ENCODE measurements around the gene CACNA2D4. TPM values are rescaled to one million over a fixed set of nuclear protein-coding genes. Genes with fewer than 3 reads are reported as not detected.
A peak's percentile ranks its signal among the peaks of the same experiment; 100 is the strongest.

The CACNA2D4 gene
- polyA plus RNA-seq, 6 donors from 2014 or later, result 0.46 to 3.6 (median 2.7) TPM

- H3K36me3 Mint-ChIP-seq, result peaks cover 0 to 16% of the 10 kb centered on the region in 2 donors
- ATAC-seq (ENCODE audit: low read depth in 2 of 2), result no peak
- H3K9me3 Mint-ChIP-seq, result no peaks in the 10 kb centered on the region
- DNase-seq, result no peak
- peaks cover 8 to 17% (median 13%) of the 10 kb centered on the region in 3 donors for H3K4me1 Mint-ChIP-seq
- no peak overlapping the region for H3K4me3 Mint-ChIP-seq
- peak overlapping the region in 1 of 6 donors; percentile 67 for H3K27ac Mint-ChIP-seq
- no peaks in the 10 kb centered on the region for H3K27me3 Mint-ChIP-seq
Observed at GRCh38 chr12:1787714-1788113, 130.7 kb downstream of the CACNA2D4 start.

DNA sequence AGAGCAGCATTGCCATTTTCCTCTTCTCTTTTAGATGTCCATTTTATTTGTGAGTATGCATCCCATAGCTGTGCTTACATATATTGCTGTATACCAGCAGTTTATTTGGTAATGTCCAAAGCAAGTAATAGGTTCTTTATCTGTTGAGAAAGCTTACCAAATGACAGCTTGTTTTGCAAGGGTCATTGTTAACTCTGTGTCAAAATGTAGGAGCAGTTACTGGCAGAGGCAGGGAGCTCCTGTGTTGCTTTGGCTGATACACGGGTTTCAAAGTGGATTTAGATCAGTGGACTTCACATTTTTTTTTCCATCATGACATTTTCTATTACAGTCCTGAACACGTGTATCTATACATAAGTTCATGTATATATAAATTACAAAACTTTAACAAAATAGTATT, 136.2 kb downstream of the CACNA2D4 start:
- ATAC-seq (ENCODE audit: low read depth in 2 of 2), result no peak
- Mint-ChIP-seq H3K4me1 (no peaks in the 10 kb centered on the region), H3K27me3 (no peaks in the 10 kb centered on the region), H3K27ac (no peak overlapping the region), H3K4me3 (no peak overlapping the region), H3K9me3 (no peaks in the 10 kb centered on the region), H3K36me3 (peaks cover 10 to 18% of the 10 kb centered on the region in 2 donors)
- DNase-seq, result no peak

DNA sequence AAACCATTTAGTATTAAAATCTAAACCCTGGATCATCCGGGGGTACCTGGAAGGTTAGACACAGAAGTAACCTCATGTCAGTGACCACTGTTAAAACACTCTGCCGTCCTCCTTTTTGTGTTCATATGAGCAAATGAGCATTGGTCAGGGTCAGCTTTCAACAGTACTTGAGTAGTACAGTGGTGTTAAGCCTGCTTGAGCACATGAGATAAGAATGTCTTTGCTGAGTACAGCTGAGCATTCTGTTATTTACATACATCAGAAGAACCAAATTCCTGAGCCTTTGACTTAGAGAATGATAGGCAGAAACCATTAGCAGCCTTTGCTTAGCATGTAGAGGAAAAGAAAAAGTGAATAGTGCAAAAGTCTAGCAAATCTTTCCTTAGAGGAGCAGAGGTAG, 136.7 kb downstream of the CACNA2D4 start:
- Mint-ChIP-seq H3K27ac (no peak overlapping the region), H3K27me3 (no peaks in the 10 kb centered on the region), H3K4me3 (no peak overlapping the region), H3K9me3 (no peaks in the 10 kb centered on the region), H3K4me1 (no peaks in the 10 kb centered on the region), H3K36me3 (peaks cover 9 to 18% of the 10 kb centered on the region in 2 donors)
- ATAC-seq (ENCODE audit: low read depth in 2 of 2), result no peak
- no peak for DNase-seq

DNA sequence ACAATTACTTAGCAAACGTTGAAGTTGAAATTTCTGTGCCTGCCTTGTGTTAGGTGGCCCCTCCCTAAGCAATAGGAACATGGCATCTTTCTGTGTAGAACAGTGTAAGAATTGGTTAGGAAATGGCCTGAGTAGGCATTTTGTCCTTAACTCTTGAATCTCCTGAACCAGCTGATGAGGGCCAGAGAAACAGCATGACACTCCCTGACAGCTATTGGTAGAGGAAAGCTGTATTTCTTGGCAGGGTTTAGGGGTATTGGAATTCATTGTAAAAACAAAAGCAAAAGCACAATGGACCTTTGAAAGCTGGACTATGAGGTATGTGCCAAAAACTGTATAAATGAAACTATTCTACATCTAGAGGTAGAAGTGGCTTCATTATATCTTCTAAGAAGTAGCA, 138.7 kb downstream of the CACNA2D4 start:
- H3K4me1 Mint-ChIP-seq, result peaks cover 0 to 2% (median 0%) of the 10 kb centered on the region in 3 donors
- H3K27ac Mint-ChIP-seq, result no peak overlapping the region
- ATAC-seq (ENCODE audit: low read depth in 2 of 2) (no peak), DNase-seq (no peak)
- no peaks in the 10 kb centered on the region for H3K27me3 Mint-ChIP-seq
- H3K9me3 Mint-ChIP-seq, result no peaks in the 10 kb centered on the region
- peaks cover 0 to 18% of the 10 kb centered on the region in 2 donors for H3K36me3 Mint-ChIP-seq
- H3K4me3 Mint-ChIP-seq, result no peak overlapping the region

- Mint-ChIP-seq H3K9me3 (no peaks in the 10 kb centered on the region), H3K27me3 (no peaks in the 10 kb centered on the region), H3K27ac (no peak overlapping the region), H3K4me1 (peaks cover 0 to 2% (median 0%) of the 10 kb centered on the region in 3 donors), H3K4me3 (no peak overlapping the region), H3K36me3 (peaks cover 0 to 18% of the 10 kb centered on the region in 2 donors)
- DNase-seq (no peak), ATAC-seq (ENCODE audit: low read depth in 2 of 2) (no peak)
Observed at GRCh38 chr12:1778911-1779310, 139.5 kb downstream of the CACNA2D4 start.

DNA sequence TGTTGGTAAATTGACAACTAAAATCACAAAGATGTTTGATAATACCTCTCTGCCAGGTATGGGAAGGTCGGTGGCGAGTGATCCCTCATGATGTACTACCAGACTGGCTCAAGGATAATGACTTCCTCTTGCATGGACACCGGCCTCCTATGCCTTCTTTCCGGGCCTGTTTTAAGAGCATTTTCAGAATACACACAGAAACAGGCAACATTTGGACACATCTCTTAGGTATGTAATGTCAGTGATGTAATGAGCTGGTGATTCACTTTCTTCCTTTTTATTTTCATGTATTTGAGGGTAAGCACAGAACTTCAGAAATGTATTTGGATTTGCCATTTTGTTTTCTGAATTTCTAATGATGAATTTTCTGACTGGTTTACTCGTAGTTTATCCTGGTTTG, 140.7 kb downstream of the CACNA2D4 start:
- peak overlapping the region in 2 of 6 donors; percentile 15 to 24 for H3K27ac Mint-ChIP-seq
- no peak for ATAC-seq (ENCODE audit: low read depth in 2 of 2)
- peaks cover 0 to 2% (median 0%) of the 10 kb centered on the region in 3 donors for H3K4me1 Mint-ChIP-seq
- DNase-seq, result no peak
- H3K9me3 Mint-ChIP-seq, result no peaks in the 10 kb centered on the region
- H3K36me3 Mint-ChIP-seq, result peaks cover 0 to 23% of the 10 kb centered on the region in 2 donors
- H3K4me3 Mint-ChIP-seq, result no peak overlapping the region
- H3K27me3 Mint-ChIP-seq, result no peaks in the 10 kb centered on the region

DNA sequence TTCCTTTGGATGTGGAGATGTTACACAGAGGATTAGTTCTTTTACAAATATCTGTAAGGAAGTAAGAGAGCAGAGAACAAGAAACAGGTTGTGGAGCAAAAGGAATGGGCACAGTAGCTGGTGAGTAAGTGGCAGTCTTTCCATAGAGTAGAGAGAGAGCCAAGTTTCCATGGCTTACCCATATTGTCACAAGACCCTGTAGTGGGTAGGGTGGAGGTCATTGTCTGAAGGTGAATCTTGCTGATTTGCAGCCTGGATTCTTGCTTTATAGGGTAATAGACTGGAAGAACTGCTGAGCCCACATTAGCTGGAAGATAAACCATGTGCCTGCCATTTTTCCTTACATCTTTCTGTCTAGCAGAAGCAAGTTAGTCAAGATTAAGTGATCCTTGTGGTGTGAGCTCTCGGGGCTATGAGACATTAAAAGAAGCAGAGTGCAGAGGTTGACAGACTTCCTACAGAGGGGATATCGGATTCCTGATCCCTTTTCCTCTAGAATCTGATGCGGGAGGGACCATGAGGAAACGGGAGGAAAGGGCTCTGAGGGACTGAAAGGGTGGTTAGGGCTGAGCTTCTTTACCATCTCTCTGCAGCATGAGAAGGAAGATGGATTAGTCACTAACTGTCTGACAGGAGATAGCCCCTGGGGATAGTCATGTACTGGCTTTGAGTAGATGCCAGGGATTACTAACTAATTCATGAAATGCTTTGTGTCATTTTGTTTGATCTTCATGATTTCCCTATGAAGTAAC, 142.1 kb downstream of the CACNA2D4 start:
- H3K9me3 Mint-ChIP-seq, result no peaks in the 10 kb centered on the region
- H3K27ac Mint-ChIP-seq, result peak overlapping the region in 1 of 6 donors; percentile 63
- no peak for DNase-seq
- no peak for ATAC-seq (ENCODE audit: low read depth in 2 of 2)
- H3K36me3 Mint-ChIP-seq, result peaks cover 0 to 23% of the 10 kb centered on the region in 2 donors
- H3K4me1 Mint-ChIP-seq, result peaks cover 0 to 2% (median 0%) of the 10 kb centered on the region in 3 donors
- no peak overlapping the region for H3K4me3 Mint-ChIP-seq
- no peaks in the 10 kb centered on the region for H3K27me3 Mint-ChIP-seq

GRCh38 chr12:1773937-1774655, 144.4 kb downstream of the CACNA2D4 start:
- Mint-ChIP-seq H3K27ac (peak overlapping the region in 1 of 6 donors; percentile 20), H3K36me3 (peaks cover 0 to 15% of the 10 kb centered on the region in 2 donors)
- DNase-seq, result no peak

GRCh38 chr12:1769809-1770494, 148.5 kb downstream of the CACNA2D4 start:
- Mint-ChIP-seq H3K4me1 (peaks cover 0 to 4% (median 2%) of the 10 kb centered on the region in 3 donors), H3K36me3 (peaks cover 0 to 10% of the 10 kb centered on the region in 2 donors), H3K27ac (peak overlapping the region in 1 of 6 donors; percentile 12), H3K27me3 (no peaks in the 10 kb centered on the region), H3K4me3 (no peak overlapping the region), H3K9me3 (no peaks in the 10 kb centered on the region)
- ATAC-seq (ENCODE audit: low read depth in 2 of 2) (no peak), DNase-seq (no peak)

More at GRCh38 chr12:1773937-1774655, 144.4 kb downstream of the CACNA2D4 start:
- no peak overlapping the region for H3K4me3 Mint-ChIP-seq
- no peaks in the 10 kb centered on the region for H3K9me3 Mint-ChIP-seq
- H3K27me3 Mint-ChIP-seq, result no peaks in the 10 kb centered on the region
- peaks cover 0 to 2% (median 2%) of the 10 kb centered on the region in 3 donors for H3K4me1 Mint-ChIP-seq
- ATAC-seq (ENCODE audit: low read depth in 2 of 2), result no peak

- H3K36me3 Mint-ChIP-seq, result peaks cover 0 to 6% of the 10 kb centered on the region in 2 donors
- ATAC-seq (ENCODE audit: low read depth in 2 of 2), result no peak
- no peak overlapping the region for H3K27ac Mint-ChIP-seq
- H3K9me3 Mint-ChIP-seq, result no peaks in the 10 kb centered on the region
- H3K4me3 Mint-ChIP-seq, result no peak overlapping the region
- H3K4me1 Mint-ChIP-seq, result peaks cover 0 to 4% (median 2%) of the 10 kb centered on the region in 3 donors
- DNase-seq, result no peak
- no peaks in the 10 kb centered on the region for H3K27me3 Mint-ChIP-seq
Observed at GRCh38 chr12:1768615-1769014, 149.8 kb downstream of the CACNA2D4 start.

DNA sequence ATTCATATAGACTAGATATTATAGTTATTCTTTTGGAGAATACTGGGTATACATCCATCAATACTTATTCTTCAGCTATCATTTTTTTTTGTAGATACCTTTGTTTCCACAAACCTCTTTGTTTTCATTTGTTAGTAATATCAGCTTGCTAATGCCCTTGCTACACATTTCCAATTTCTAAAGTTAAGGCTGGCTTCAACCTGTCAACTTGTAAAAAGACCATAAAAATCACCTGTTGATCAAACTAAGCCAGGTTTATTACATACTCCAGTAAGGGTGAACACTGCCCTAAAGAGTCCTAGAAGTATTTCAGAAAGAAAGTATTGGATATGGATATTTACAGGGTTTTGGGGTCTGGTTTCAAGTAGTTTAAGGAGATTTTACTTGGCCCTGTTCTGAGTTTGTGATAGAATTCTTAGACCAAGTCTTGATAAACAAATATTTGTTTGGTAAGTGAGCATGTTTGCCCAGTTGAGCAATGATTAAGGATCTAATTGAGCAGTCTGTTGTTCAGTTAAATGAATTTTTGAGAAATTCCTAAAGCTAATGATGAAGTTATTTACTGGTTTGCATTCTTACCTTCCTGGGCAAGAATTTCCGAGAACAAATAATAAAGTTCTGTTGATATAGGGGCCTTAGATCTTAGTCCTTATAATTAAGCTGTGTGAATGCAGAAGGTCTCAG, 150.9 kb downstream of the CACNA2D4 start:
- peaks cover 0 to 4% (median 2%) of the 10 kb centered on the region in 3 donors for H3K4me1 Mint-ChIP-seq
- H3K27me3 Mint-ChIP-seq, result no peaks in the 10 kb centered on the region
- peaks cover 0 to 5% of the 10 kb centered on the region in 2 donors for H3K36me3 Mint-ChIP-seq
- no peak overlapping the region for H3K27ac Mint-ChIP-seq
- ATAC-seq (ENCODE audit: low read depth in 2 of 2), result no peak
- H3K9me3 Mint-ChIP-seq, result no peaks in the 10 kb centered on the region
- no peak for DNase-seq
- H3K4me3 Mint-ChIP-seq, result no peak overlapping the region

DNA sequence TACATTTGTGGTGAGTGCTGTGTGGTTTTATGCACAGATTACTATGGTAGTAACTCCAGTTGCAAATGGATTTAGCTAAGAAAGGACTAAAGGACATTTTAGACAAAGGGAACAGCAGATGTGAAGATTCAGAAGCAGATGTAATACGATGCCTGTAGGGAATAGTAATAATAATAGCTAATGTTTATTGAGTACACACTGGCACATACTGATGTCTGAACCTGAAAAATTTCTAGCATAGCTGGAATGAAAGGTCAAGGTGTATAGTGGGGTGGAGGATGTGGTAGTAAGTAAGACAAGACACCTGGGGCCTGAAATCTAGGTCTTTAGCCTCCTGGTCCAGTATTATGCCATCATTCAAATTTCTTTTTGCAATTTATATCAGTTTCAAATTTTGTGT, 152.3 kb downstream of the CACNA2D4 start:
- no peak for DNase-seq
- no peak overlapping the region for H3K4me3 Mint-ChIP-seq
- ATAC-seq (ENCODE audit: low read depth in 2 of 2), result no peak
- H3K27ac Mint-ChIP-seq, result no peak overlapping the region
- no peaks in the 10 kb centered on the region for H3K27me3 Mint-ChIP-seq
- H3K4me1 Mint-ChIP-seq, result peaks cover 0 to 4% (median 2%) of the 10 kb centered on the region in 3 donors
- H3K36me3 Mint-ChIP-seq, result peaks cover 0 to 5% of the 10 kb centered on the region in 2 donors
- no peaks in the 10 kb centered on the region for H3K9me3 Mint-ChIP-seq

- H3K36me3 Mint-ChIP-seq, result peaks cover 0 to 19% of the 10 kb centered on the region in 2 donors
- peaks cover 0 to 4% (median 0%) of the 10 kb centered on the region in 3 donors for H3K4me1 Mint-ChIP-seq
- DNase-seq, result no peak
- no peak for ATAC-seq (ENCODE audit: low read depth in 2 of 2)
- no peaks in the 10 kb centered on the region for H3K27me3 Mint-ChIP-seq
- no peak overlapping the region for H3K4me3 Mint-ChIP-seq
- H3K9me3 Mint-ChIP-seq, result peaks cover 0 to 2% (median 0%) of the 10 kb centered on the region in 7 donors
- H3K27ac Mint-ChIP-seq, result no peak overlapping the region
Observed at GRCh38 chr12:1763153-1763552, 155.3 kb downstream of the CACNA2D4 start.
